Measurements from ENCODE around the gene RNF145.

DNA sequence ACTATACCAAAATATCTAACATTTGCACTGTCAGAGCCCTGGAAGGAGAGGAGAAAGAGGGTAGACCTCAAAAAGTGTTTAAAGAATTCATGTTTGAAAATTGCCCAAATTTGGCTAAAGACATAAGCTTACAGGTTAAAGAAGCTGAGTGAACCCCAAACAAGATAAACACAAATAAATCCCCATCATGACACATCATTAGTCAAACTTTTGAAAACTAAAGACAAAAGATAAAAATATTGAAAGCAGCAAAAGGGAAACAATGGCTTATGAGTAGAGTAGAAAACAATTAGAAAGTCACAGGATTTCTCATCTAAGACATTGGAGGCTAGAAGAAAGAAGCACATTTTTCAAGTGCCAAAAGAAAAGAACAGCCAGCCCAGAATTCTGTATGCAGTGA is 47.7 kb upstream of the RNF145 start:
- TF ChIP-seq, protein P1, sequence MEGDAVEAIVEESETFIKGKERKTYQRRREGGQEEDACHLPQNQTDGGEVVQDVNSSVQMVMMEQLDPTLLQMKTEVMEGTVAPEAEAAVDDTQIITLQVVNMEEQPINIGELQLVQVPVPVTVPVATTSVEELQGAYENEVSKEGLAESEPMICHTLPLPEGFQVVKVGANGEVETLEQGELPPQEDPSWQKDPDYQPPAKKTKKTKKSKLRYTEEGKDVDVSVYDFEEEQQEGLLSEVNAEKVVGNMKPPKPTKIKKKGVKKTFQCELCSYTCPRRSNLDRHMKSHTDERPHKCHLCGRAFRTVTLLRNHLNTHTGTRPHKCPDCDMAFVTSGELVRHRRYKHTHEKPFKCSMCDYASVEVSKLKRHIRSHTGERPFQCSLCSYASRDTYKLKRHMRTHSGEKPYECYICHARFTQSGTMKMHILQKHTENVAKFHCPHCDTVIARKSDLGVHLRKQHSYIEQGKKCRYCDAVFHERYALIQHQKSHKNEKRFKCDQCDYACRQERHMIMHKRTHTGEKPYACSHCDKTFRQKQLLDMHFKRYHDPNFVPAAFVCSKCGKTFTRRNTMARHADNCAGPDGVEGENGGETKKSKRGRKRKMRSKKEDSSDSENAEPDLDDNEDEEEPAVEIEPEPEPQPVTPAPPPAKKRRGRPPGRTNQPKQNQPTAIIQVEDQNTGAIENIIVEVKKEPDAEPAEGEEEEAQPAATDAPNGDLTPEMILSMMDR (IDR thresholded peaks at IDR 0.05; ENCODE audit: low read length), result no peak
- TF ChIP-seq EZH2 (optimal IDR thresholded peaks at IDR 0.05; ENCODE audit: low read depth, low read length) (no peak), EZH2phosphoT487 (IDR thresholded peaks at IDR 0.05; ENCODE audit: low read length) (no peak)

All from MM.1S (cell line).